Stimulated activated CD4-positive, alpha-beta T cell treated with anti-CD3 and anti-CD28 coated beads, Interleukin-1b, Interleukin-23, amount 100 ng/mL, for 1 hour (primary cell): ENCODE measurements around the gene NOP9.

Source experiments
- DNase-seq, 2 donors: peaks; one replicate each; pipeline ENCODE4 v3.0.0-alpha.2; 2020; ENCODE audit warnings: low read depth in 2 of 2

Gene NOP9, protein sequence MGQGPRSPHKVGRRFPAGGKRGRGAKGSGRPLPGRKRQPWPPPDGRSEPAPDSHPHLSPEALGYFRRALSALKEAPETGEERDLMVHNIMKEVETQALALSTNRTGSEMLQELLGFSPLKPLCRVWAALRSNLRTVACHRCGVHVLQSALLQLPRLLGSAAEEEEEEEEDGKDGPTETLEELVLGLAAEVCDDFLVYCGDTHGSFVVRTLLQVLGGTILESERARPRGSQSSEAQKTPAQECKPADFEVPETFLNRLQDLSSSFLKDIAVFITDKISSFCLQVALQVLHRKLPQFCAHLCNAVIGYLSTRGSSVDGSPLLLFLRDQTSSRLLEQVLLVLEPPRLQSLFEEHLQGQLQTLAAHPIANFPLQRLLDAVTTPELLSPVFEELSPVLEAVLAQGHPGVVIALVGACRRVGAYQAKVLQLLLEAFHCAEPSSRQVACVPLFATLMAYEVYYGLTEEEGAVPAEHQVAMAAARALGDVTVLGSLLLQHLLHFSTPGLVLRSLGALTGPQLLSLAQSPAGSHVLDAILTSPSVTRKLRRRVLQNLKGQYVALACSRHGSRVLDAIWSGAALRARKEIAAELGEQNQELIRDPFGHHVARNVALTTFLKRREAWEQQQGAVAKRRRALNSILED

DNA sequence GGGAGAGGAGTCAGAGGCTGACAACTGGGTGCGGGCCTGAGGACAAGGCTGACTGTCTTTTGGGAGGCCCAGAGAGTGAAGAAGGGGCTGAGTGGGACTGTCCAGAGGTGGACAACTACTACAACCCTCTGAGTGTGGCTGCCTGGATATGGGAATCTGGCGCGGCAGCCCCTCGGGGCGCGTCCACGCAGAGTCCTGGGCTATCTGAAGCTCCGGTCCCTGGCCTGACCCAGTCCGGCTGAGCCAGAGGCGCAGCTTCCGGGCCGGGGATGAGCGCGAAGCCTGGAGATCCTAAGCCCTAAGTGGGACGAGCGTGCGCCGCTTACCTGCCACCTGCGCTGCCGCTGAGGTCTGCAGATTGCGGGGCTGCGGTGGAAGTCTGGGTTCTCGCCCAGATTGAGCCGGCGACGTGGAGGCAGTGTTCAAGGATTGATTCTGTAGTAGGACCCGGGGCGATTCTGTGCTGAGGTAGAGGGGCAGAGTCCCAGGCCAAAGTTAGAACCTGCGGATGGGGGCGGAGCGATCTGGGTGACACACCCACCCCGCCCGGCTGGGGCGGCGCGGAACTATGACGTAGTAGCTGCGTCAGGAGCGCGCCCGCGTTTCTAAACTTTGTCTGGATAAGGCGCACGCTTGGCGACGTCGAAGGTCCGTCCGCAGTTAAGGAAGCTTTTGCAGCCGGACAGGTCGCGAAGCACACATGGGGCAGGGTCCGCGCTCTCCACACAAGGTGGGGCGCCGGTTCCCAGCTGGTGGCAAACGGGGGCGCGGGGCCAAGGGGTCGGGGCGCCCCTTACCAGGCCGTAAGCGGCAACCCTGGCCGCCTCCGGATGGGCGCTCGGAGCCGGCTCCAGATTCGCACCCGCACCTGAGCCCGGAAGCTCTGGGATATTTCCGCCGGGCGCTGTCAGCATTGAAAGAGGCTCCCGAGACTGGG, at the start of gene NOP9, which contains the start of gene DHRS1:
Gene NOP9 (plus strand): TSS at position 596 of the 937 bp plus-strand sequence. CDS start 105 bp downstream, at position 701.
Gene DHRS1 (minus strand): TSS at position 526 of the 937 bp plus-strand sequence. CDS start 674 bp downstream, outside the sequence.
- peak; percentile 77 to 93 for DNase-seq

DNA sequence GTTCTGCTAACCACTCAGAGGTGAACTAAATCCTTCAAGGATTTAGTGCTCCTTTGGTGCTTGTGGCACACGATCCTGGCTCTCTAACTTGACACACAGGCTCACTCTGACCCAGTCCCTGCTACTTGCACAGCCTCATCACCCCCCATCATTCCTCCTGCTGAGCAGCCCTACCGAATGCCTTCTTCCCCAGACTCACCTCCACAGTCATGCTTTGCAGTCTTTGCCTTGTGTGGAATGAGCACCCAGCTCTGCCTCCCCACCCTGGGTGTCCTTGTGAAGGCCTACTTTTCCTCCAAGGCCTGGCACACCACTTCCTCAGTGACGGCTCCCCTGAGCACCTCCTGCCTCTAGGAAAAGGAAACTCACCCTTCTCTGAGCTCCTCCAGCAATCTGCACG, 49.3 kb upstream of the NOP9 start:
- DNase-seq = no peak

DNA sequence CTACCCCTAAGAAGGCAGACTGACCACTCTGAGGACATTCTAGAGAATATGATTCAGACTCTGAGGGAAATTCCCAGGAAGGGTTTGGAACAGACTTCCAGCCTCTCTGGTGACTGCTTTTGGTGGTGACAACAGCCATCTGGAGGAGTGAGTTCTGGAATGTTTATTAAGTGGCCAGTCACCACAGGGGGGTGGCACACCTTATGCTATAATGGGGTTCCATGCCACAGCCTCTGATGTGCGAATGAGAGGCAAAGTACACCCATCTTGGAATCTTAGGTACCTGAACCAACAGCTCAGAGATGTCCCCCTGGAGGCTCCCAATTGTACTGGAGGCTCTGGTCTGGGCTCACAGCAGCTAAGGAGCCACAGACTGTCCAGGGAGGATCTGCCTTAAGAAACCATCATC, 47.8 kb upstream of the NOP9 start:
- no peak for DNase-seq

DNA sequence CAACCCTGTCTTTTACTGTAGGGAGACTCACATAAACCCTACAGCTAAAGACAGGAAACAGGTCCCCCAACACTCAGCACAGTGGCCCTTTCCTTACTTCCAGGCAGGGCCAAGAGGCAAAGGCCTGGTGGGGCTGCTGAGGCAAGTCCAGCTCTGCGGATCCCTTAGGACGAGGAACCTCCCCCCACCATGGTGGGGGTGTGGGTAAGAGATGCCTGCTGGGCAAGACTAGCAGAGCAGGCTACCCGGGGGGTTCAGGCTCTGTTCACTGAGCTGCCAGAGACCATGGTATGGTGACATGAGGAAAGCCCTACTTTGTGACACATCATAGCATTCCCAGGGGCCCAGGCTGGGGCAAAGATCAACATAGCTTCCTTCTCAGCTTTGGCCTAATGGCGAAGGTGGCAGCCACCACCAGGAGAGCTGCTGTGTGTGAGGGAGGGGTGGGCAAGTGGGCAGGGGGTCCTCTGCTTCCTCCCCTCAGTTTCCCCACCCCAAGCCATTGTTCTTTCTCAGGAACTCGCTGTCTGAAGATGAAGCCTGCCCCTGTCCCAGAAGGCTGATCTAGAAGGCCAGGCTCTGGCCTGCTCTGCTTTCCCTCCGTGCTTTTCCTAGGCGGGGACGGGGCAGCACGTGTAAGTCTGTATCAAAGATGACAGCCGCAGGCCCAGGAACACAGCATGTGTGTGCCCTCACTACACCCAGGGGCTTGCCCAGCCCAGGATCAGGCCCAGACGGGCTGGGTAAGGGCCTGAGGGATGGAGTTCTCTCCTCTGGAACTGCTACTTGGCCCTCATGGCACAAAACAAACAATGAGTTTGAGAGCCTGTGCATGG, 47.1 kb upstream of the NOP9 start:
- no peak for DNase-seq

DNA sequence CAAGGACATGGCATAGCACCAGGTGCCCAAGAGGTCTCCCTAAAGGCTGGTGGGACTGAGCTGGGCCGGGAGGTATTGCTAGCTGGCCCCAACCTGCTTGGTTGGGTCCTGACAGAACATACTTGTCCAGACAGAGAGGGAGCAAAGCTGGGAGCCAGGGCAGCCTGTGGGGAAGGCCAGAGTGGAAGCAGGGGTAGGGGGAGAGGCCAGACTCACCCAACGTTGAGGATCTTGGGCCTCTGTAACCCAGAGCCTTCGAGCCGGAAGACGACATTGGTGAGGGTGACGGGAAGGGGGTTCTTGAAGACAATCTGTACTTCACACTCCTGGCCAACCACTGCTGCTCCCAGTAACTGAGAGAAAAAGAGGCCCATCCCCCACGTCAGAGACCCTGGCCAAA, 45.7 kb upstream of the NOP9 start:
- no peak for DNase-seq

DNA sequence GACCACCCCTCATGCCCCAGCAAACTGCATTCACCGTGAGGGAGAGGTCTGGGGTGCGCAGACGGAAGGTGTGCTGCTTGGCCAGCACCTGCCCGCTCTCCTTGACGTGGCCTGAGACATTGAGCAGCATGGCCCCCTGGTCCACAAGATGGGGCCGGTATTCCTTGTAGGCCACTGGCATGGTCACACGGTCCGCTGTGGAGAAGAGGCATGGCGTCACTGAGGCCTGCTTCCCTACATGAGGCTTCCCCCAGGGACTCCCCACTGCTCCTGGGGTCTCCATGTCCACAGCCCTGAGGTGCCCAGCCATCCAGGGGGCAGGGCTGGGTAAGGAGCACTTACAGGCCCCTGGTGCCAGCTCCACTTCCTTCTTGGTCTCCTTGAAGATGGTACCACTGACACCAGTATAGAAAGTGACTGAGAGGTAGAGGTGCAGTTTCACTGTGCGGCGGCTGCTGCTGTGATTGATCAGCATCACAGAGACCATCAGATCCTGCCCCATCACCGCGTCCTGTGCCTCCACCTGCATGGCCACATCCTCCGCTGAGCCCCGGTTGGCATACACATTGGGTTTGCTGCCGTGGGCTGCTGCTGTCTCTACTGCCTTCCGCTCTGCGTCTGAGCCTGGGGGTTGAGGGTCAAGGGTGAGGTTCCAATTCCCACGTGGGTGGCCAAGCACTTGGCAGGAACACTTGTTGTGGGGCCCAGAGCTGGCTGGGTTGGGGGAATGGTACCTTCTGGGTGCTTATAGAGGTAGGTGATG, 44.8 kb upstream of the NOP9 start:
- no peak for DNase-seq

DNA sequence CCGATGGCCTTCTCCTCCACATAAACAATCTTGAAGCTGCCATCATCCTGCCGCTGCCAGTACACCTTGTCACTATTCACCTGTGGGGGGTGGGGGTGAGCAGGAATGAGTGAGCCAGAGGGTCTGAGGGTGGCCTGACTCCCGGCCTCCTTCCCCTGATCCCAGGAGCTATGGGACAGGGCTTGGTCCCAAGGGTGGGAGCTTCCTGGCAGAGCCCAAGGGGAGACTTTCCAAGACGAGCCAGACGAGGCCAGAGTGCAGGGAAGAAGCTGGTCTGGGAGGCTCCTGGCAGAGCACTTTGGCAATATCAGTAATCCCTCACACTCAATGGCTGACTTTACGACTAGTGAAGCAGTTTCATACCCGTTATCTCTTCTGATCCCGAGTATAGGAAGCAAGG, 44.2 kb upstream of the NOP9 start:
- no peak for DNase-seq

DNA sequence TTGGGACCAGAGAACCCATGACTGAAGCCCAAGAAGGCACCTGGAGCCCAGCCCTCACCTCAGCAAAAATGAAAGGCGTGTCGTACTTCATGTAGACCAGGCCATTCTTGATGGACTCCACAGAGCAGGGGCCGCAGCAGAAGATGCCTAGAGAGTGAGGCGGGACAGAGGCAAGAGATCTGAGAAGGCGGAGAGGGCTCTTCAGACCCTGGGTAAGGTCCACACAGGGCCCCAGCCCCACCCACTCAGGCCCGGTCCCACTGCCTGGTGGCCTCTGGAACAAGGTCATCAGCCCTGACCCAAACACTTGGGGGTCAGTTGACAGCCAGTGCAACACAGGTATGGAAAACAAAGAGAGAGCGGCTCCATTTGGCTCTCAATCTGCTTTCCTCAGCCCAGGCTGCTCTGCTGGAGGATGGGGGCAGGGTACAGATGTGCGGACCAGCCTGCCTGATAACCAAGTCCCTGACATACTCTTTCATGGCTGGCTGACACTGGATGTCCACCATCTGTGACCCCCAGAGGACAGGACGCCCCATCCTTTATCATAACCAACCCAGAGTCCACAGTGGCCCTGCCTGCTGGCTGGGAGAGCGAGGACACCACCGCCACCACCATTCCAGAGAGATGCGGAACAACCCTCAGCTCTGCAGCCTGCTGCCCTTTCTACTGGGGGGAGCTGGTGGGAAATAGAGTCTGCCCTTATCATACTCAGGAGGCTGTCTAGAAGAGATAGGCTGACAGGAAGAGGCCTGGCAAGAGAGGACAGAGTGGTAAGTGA, 43.5 kb upstream of the NOP9 start:
- no peak for DNase-seq

DNA sequence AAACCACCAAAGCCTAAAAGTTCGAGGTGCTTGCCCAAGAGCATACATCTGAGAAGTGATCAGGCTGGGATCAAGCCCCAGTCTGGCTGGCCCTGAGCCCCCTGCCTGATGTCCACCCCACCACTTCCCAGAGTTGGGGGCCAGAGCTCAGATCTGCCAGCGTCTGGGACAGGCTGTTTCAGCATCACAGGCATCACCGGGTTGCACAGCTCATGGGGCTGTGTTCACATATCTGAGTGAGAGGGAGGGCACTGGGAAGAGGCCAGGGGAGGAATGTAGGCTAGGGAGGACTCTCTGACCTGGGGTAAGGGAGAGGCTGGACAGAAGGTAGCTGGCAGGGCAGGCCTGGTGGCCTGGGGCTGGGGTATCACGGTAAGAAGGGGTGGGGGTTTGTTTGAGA, 42.7 kb upstream of the NOP9 start:
- DNase-seq = no peak

DNA sequence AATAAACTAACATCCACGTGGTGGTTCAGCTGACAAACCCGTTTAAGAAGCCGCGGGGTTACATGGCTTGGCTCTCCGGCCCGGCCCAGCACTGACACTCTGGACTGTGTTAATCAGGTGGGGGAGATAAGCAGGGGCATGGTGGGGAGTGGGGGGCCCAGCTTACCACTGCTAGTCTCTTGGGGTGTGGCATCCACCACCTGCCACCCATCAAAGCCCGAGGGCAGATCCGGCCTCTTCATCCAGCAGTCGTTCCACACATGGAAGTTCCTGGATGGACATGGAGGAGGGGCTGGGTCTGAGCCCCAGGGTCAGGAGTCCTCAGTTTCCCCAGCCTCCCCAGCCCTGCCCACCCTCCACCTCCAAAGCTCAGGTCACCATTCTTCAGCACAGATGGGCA, 41.5 kb upstream of the NOP9 start:
- DNase-seq = no peak

DNA sequence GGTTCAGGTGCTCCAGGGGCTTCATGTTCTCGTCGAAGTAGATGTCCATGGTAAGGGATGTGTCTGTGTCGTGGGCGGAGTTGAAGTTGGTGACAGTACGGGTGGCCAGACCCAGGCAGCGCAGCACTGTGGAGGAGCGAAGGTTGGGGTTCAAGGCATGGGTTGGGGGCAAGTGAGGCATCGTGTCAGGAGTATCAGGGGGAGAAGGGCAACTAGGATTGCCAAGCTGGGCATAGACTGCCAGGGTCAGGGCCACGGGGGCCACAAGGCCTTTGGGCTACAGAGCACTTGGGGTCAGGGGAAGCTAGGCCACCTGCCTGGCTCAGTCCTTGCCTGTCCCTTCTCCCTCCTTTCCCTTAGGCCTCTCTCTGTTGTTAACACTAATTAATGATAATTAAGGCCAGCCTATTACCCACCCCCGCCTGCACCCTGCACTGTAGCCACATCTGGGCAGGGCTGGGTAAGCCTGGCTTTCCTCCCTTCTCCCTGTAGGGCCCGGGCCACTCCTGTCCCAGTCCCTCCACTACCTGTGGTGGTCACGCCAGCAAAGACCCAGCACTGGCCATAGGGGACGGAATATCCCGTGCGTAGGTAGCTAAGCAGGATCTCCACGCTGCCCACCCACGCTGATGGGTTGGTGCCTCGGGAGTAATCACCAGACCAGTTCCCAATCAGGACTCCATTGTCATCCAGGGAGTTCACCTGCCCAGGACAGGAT, 40.9 kb upstream of the NOP9 start:
- DNase-seq = no peak

DNA sequence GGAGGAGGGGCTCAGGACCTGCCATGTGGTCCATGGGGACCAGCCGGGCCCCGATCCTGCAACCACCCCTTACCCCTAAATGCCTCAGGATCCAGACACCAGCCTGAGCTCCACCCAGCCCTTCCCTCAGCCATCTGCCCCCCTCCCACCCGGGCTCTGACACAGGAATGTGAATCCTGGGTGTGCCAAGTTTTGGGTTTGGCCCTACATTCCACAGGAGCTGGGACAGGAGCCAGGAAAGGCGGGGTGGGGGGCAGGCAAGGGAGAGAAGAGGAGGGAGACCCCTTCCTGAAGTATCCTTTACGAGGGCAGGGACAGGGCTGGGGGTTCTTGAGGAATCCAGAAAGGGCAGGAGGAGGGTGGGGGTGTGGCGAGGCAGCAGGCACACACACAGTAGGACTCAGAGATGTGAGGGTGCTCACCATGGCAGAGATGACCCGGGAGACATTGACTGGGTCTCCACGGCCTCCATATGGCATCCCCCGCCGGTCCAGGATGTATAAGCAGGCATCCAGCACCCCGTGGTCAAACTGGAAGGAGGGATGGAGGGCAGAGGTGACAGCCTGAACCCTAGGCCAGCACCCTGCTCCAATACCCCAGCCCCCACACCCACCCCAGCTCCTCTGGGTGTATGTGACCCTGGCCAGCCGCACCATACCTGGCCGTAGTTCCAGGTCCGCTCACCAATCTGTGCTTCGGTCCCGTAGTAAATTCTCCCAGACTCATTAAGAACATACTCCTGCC, 40.2 kb upstream of the NOP9 start:
- no peak for DNase-seq

DNA sequence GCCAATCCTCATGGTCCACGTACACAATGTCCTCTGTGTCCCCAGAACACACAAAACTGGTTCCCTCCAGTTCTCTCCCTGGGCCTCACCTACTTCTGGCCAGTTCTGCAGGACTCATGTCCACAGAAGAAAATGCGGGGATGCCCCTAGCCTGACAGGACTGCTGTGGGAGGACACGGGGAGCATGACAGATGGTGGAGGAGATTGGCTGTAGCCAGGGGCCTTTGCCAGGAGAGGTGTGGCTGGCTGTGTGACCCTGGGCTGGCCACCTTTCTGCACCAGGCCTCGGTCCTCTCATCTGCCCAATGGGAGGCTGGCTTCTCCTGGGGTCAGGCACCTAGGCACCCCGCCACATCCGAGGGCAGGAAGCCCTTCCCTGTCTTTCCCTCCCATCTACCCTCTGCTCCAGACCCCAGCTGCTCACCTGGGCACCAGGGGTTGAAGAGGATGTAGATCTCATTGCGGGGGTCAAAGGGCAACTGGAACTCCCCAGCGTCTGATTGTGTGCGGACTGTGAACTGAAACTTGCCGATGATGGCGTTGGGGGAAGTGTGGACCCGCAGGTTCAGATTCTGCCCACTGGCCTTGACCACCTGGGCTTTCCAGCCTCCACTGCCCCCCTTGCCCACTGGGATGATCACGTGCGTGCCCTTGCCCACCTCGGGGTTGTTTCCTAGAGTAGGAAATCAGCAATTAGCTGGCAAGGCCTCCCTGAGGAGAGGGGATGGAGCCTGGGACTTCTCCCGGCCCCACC, 39.4 kb upstream of the NOP9 start:
- DNase-seq = no peak

DNA sequence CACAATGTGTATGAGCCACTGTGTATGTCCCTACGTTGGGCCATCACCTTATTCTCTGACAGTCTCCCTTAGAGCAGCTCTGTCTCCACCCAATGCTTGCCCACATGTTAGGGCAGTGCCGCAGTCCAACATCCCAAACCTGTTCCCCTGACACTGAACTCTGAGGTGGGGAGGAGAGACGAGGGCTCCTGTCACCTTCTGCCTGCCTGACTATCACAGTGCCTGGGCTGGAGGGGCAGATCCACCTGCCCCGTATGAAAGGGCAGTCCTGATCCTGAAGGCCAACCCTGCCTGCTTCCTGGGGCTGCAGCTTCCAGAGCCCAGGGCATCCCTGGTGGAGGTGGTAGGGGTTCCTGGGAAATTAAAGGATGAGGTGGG, 38.9 kb upstream of the NOP9 start:
- DNase-seq = no peak

DNA sequence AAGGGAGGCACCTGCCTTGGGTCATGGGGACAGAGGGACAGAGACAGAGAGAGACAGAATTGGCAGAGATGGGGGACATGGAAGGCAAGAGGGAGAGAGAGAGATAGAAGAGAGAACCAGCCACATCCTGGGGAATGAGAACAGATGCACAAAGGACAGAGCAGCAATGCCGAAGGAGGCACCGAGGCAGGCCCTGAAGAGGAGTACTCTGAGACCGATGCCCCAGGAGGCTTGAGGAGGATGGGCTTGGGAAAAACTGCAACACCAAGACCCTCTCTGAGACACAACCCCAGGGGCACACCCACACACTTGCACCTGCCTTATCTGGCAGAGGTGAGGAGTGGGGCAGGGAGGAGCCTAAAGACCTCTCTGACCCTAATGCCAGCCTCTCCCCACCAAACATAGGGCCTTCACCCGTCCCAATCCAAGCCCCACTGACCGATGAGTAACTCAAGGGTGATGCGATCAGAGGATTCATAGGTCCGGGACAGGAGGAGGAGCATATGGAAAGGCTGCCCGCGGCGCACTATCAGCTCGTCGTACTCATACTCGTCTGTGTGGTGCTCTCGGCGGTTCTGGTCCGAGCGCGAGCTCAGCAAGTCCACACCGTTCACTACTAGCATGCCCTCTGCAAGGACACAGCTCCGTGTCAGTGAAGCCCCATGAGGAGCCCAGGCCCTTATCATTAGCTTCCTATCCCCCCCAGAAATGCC, 38.2 kb upstream of the NOP9 start:
- DNase-seq = no peak

DNA sequence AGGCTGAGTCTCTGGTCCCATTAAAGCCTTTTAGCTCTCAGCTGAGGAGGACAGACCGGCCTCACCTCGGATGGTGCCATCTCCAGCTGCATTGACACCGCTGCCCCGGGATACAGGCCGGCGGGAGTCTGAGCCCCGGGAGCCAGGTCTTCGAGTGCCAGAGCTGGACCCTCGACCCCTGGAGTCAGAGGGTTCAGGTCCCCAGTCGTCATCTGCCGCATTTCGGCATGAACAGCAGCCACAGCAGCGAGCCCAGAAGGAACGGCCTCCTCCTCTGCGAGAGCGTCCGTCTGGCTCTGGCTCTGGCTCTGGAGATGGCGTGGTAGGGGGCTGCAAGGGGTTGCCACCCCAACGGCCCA, 37.7 kb upstream of the NOP9 start:
- no peak for DNase-seq
